HEK293 (cell line): ENCODE measurements around the gene KLK1.
A peak's percentile ranks its signal among the peaks of the same experiment; 100 is the strongest.

Experiments used
- KLF10 ChIP-seq: fragments of 450-650 bp; IDR thresholded peaks from 2 replicates; pipeline ENCODE4 v1.5.1; 2018; ENCODE audit warnings: missing biosample characterization, mild to moderate bottlenecking, missing genetic modification characterization
- MZF1 ChIP-seq: fragments of 450-650 bp; formaldehyde crosslinking; IDR thresholded peaks from 2 replicates; pipeline ENCODE4 v1.5.1; 2017; ENCODE audit warnings: missing biosample characterization, missing genetic modification characterization, borderline replicate concordance
- OVOL3 ChIP-seq: fragments of 450-650 bp; formaldehyde crosslinking; IDR thresholded peaks from 2 replicates; pipeline ENCODE4 v1.5.1; 2016; ENCODE audit warnings: missing biosample characterization, missing genetic modification characterization
- PRDM1 ChIP-seq: fragments of 450-650 bp; formaldehyde crosslinking; IDR thresholded peaks from 2 replicates; pipeline ENCODE4; 2016; ENCODE audit warnings: missing biosample characterization, missing genetic modification characterization
- SP2 ChIP-seq: fragments of 450-650 bp; formaldehyde crosslinking; IDR thresholded peaks from 2 replicates; pipeline ENCODE4 v1.5.1; 2016; ENCODE audit warnings: missing biosample characterization, missing genetic modification characterization
- TRIM28 ChIP-seq: IDR thresholded peaks from 2 replicates; pipeline ENCODE4 v1.6.1; 2011; ENCODE audit warnings: low read length, control low read depth, borderline replicate concordance
- YY1 ChIP-seq: fragments of 450-650 bp; formaldehyde crosslinking; IDR thresholded peaks from 2 replicates; pipeline ENCODE4 v1.5.1; 2018; ENCODE audit warnings: missing biosample characterization, missing genetic modification characterization
- ZBTB1 ChIP-seq: fragments of 450-650 bp; formaldehyde crosslinking; IDR thresholded peaks from 2 replicates; pipeline ENCODE4 v1.5.1; 2016; ENCODE audit warnings: missing biosample characterization, missing genetic modification characterization
- ZBTB17 ChIP-seq: fragments of 450-650 bp; formaldehyde crosslinking; IDR thresholded peaks from 2 replicates; pipeline ENCODE4 v1.5.1; 2016; ENCODE audit warnings: missing biosample characterization, missing genetic modification characterization
- ZBTB21 ChIP-seq: fragments of 450-650 bp; formaldehyde crosslinking; IDR thresholded peaks from 2 replicates; pipeline ENCODE4 v1.5.1; 2017; ENCODE audit warnings: missing biosample characterization, missing genetic modification characterization
- ZFHX2 ChIP-seq: fragments of 450-650 bp; formaldehyde crosslinking; conservative IDR thresholded peaks from 2 replicates; pipeline ENCODE4 v1.5.1; 2016; ENCODE audit warnings: missing biosample characterization, missing genetic modification characterization
- ZFP41 ChIP-seq: fragments of 450-650 bp; formaldehyde crosslinking; IDR thresholded peaks from 2 replicates; pipeline ENCODE4 v1.5.1; 2016; ENCODE audit warnings: missing biosample characterization, missing genetic modification characterization, borderline replicate concordance
- ZNF121 ChIP-seq: fragments of 450-650 bp; formaldehyde crosslinking; IDR thresholded peaks from 2 replicates; pipeline ENCODE4 v1.5.1; 2016; ENCODE audit warnings: missing biosample characterization, missing genetic modification characterization
- ZNF132 ChIP-seq: fragments of 450-650 bp; formaldehyde crosslinking; IDR thresholded peaks from 2 replicates; pipeline ENCODE4 v1.5.1; 2017; ENCODE audit warnings: missing biosample characterization, missing genetic modification characterization, borderline replicate concordance
- ZNF146 ChIP-seq: fragments of 450-650 bp; formaldehyde crosslinking; IDR thresholded peaks from 2 replicates; pipeline ENCODE4 v1.5.1; 2016; ENCODE audit warnings: missing biosample characterization, missing genetic modification characterization
- ZNF169 ChIP-seq: fragments of 450-650 bp; formaldehyde crosslinking; IDR thresholded peaks from 2 replicates; pipeline ENCODE4 v1.5.1; 2016; ENCODE audit warnings: missing biosample characterization, missing genetic modification characterization
- ZNF214 ChIP-seq: fragments of 450-650 bp; formaldehyde crosslinking; IDR thresholded peaks from 2 replicates; pipeline ENCODE4 v1.5.1; 2017; ENCODE audit warnings: missing biosample characterization, mild to moderate bottlenecking, missing genetic modification characterization, borderline replicate concordance
- ZNF221 ChIP-seq: fragments of 450-650 bp; formaldehyde crosslinking; IDR thresholded peaks from 2 replicates; pipeline ENCODE4 v1.5.1; 2017; ENCODE audit warnings: missing biosample characterization, missing genetic modification characterization, borderline replicate concordance
- ZNF248 ChIP-seq: fragments of 450-650 bp; formaldehyde crosslinking; IDR thresholded peaks from 2 replicates; pipeline ENCODE4 v1.5.1; 2017; ENCODE audit warnings: missing biosample characterization, missing genetic modification characterization
- ZNF366 ChIP-seq: fragments of 450-650 bp; formaldehyde crosslinking; conservative IDR thresholded peaks from 2 replicates; pipeline ENCODE4 v1.5.1; 2016; ENCODE audit warnings: missing biosample characterization, missing genetic modification characterization
- ZNF37A ChIP-seq: fragments of 450-650 bp; IDR thresholded peaks from 2 replicates; pipeline ENCODE4 v1.5.1; 2018; ENCODE audit warnings: missing biosample characterization, missing genetic modification characterization
- ZNF426 ChIP-seq: fragments of 450-650 bp; formaldehyde crosslinking; IDR thresholded peaks from 2 replicates; pipeline ENCODE4 v1.5.1; 2017; ENCODE audit warnings: missing biosample characterization, missing genetic modification characterization, mild to moderate bottlenecking, inconsistent platforms, moderate library complexity
- ZNF433 ChIP-seq: fragments of 450-650 bp; formaldehyde crosslinking; IDR thresholded peaks from 2 replicates; pipeline ENCODE4 v1.5.1; 2016; ENCODE audit warnings: missing biosample characterization, missing genetic modification characterization, low read depth
- ZNF560 ChIP-seq: fragments of 450-650 bp; formaldehyde crosslinking; IDR thresholded peaks from 2 replicates; pipeline ENCODE4 v1.5.1; 2017; ENCODE audit warnings: missing biosample characterization, missing genetic modification characterization, borderline replicate concordance
- ZNF660 ChIP-seq: fragments of 450-650 bp; IDR thresholded peaks from 2 replicates; pipeline ENCODE4 v1.5.1; 2018; ENCODE audit warnings: missing biosample characterization, mild to moderate bottlenecking, missing genetic modification characterization
- ZNF664 ChIP-seq: fragments of 450-650 bp; formaldehyde crosslinking; IDR thresholded peaks from 2 replicates; pipeline ENCODE4 v1.5.1; 2016; ENCODE audit warnings: missing biosample characterization, missing genetic modification characterization
- ZNF777 ChIP-seq: fragments of 450-650 bp; formaldehyde crosslinking; IDR thresholded peaks from 2 replicates; pipeline ENCODE4 v1.5.1; 2017; ENCODE audit warnings: missing biosample characterization, missing genetic modification characterization, borderline replicate concordance
- ZNF785 ChIP-seq: fragments of 450-650 bp; formaldehyde crosslinking; IDR thresholded peaks from 2 replicates; pipeline ENCODE4 v1.5.1; 2016; ENCODE audit warnings: missing biosample characterization, missing genetic modification characterization
- ZNF843 ChIP-seq: fragments of 450-650 bp; formaldehyde crosslinking; IDR thresholded peaks from 2 replicates; pipeline ENCODE4 v1.5.1; 2016; ENCODE audit warnings: missing biosample characterization, missing genetic modification characterization
- ZXDB ChIP-seq: fragments of 450-650 bp; formaldehyde crosslinking; IDR thresholded peaks from 2 replicates; pipeline ENCODE4 v1.5.1; 2016; ENCODE audit warnings: missing biosample characterization, missing genetic modification characterization
- TF ChIP-seq, protein P1 (sequence below): fragments of 450-650 bp; formaldehyde crosslinking; IDR thresholded peaks from 2 replicates; pipeline ENCODE4 v1.5.1; 2017; ENCODE audit warnings: missing biosample characterization, missing genetic modification characterization
- TF ChIP-seq, protein P2 (sequence below): fragments of 450-650 bp; formaldehyde crosslinking; IDR thresholded peaks from 2 replicates; pipeline ENCODE4; 2016; ENCODE audit warnings: missing biosample characterization, missing genetic modification characterization
- TF ChIP-seq, protein P3 (sequence below): fragments of 450-650 bp; formaldehyde crosslinking; IDR thresholded peaks from 2 replicates; pipeline ENCODE4 v1.5.1; 2016; ENCODE audit warnings: missing biosample characterization, missing genetic modification characterization, borderline replicate concordance
- TF ChIP-seq, protein P4 (sequence below): fragments of 450-650 bp; formaldehyde crosslinking; IDR thresholded peaks from 2 replicates; pipeline ENCODE4 v1.5.1; 2016; ENCODE audit warnings: missing biosample characterization, missing genetic modification characterization

The KLK1 gene

DNA sequence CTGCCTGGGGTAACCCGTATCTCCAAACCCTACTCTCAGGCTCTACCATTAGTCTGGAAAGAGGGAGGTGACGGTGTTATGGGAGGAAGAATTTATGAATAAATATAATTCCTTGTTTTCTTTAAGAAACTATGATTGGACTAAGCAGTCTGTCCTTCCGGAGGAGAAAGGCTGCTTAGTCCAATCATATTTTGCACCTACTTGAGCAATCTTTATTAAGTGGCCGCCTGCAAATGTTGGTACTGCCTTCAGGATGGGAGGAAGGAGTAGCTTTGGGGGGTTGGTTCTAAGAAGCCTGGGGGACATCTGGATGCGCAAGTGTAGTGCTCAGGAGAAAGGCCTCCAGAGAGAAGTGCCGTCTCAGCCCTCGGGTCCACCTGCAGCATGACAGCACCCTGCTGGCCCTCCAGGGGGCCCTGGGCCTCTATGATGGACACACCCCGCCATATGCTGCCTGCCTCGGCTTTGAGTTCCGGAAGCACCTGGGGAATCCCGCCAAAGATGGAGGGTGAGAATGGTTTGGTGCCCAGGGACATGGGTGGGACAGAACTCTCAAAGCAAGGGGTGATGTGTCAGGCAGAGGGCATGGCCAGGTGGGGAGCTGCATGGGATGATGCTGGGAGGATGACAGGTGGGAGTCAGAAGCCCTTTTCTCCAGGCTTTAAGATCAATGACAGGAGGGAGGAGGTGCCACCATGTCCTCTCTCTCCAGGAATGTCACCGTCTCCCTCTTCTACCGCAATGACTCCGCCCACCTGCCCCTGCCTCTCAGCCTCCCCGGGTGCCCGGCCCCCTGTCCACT, 29.3 kb downstream of the KLK1 start (continued):
- TF ChIP-seq, protein P1, sequence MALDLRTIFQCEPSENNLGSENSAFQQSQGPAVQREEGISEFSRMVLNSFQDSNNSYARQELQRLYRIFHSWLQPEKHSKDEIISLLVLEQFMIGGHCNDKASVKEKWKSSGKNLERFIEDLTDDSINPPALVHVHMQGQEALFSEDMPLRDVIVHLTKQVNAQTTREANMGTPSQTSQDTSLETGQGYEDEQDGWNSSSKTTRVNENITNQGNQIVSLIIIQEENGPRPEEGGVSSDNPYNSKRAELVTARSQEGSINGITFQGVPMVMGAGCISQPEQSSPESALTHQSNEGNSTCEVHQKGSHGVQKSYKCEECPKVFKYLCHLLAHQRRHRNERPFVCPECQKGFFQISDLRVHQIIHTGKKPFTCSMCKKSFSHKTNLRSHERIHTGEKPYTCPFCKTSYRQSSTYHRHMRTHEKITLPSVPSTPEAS (tag by site-specific recombination), result no peak
- TF ChIP-seq OVOL3 (tag by site-specific recombination) (peak; percentile 26; the same call in 1 of the 2 replicates), ZBTB1 (no peak), ZNF248 (no peak), ZNF777 (tag by site-specific recombination) (no peak), ZNF121 (tag by site-specific recombination) (no peak), ZNF843 (peak; percentile 65; the same call in 1 of the 2 replicates), ZFP41 (no peak), YY1 (tag by site-specific recombination) (peak; percentile 48; the same call in 1 of the 2 replicates), ZXDB (tag by site-specific recombination) (no peak; the same call in 1 of the 2 replicates), ZNF426 (tag by site-specific recombination) (no peak), ZNF37A (tag by site-specific recombination) (no peak), ZBTB17 (tag by site-specific recombination) (no peak), ZNF366 (tag by site-specific recombination) (peak; percentile 53; the same call in 1 of the 2 replicates), ZNF433 (tag by site-specific recombination) (no peak), ZNF221 (no peak), TRIM28 (no peak), ZNF132 (tag by site-specific recombination) (no peak), MZF1 (tag by site-specific recombination) (no peak; the same call in 1 of the 2 replicates), ZFHX2 (tag by site-specific recombination) (peak; percentile 64; the same call in 1 of the 2 replicates), ZNF169 (no peak), ZNF214 (no peak), ZBTB21 (tag by site-specific recombination) (no peak), ZNF664 (no peak), KLF10 (tag by site-specific recombination) (no peak), ZNF146 (0 out of 2 replicates have a peak, but pooled peaks have one; percentile 3), ZNF785 (0 out of 2 replicates have a peak, but pooled peaks have one; percentile 8), ZNF560 (tag by site-specific recombination) (no peak), SP2 (tag by site-specific recombination) (peak; percentile 29), ZNF660 (tag by site-specific recombination) (no peak; the same call in 1 of the 2 replicates), PRDM1 (tag by site-specific recombination) (no peak)
- TF ChIP-seq, protein P2, sequence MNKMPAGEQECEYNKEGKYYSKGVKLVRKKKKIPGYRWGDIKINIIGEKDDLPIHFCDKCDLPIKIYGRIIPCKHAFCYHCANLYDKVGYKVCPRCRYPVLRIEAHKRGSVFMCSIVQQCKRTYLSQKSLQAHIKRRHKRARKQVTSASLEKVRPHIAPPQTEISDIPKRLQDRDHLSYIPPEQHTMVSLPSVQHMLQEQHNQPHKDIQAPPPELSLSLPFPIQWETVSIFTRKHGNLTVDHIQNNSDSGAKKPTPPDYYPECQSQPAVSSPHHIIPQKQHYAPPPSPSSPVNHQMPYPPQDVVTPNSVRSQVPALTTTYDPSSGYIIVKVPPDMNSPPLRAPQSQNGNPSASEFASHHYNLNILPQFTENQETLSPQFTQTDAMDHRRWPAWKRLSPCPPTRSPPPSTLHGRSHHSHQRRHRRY (tag by site-specific recombination), result peak; percentile 34; the same call in 1 of the 2 replicates
- TF ChIP-seq, protein P3, sequence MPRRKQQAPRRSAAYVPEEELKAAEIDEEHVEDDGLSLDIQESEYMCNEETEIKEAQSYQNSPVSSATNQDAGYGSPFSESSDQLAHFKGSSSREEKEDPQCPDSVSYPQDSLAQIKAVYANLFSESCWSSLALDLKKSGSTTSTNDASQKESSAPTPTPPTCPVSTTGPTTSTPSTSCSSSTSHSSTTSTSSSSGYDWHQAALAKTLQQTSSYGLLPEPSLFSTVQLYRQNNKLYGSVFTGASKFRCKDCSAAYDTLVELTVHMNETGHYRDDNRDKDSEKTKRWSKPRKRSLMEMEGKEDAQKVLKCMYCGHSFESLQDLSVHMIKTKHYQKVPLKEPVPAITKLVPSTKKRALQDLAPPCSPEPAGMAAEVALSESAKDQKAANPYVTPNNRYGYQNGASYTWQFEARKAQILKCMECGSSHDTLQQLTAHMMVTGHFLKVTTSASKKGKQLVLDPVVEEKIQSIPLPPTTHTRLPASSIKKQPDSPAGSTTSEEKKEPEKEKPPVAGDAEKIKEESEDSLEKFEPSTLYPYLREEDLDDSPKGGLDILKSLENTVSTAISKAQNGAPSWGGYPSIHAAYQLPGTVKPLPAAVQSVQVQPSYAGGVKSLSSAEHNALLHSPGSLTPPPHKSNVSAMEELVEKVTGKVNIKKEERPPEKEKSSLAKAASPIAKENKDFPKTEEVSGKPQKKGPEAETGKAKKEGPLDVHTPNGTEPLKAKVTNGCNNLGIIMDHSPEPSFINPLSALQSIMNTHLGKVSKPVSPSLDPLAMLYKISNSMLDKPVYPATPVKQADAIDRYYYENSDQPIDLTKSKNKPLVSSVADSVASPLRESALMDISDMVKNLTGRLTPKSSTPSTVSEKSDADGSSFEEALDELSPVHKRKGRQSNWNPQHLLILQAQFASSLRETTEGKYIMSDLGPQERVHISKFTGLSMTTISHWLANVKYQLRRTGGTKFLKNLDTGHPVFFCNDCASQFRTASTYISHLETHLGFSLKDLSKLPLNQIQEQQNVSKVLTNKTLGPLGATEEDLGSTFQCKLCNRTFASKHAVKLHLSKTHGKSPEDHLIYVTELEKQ (tag by site-specific recombination), result no peak
- TF ChIP-seq, protein P4, sequence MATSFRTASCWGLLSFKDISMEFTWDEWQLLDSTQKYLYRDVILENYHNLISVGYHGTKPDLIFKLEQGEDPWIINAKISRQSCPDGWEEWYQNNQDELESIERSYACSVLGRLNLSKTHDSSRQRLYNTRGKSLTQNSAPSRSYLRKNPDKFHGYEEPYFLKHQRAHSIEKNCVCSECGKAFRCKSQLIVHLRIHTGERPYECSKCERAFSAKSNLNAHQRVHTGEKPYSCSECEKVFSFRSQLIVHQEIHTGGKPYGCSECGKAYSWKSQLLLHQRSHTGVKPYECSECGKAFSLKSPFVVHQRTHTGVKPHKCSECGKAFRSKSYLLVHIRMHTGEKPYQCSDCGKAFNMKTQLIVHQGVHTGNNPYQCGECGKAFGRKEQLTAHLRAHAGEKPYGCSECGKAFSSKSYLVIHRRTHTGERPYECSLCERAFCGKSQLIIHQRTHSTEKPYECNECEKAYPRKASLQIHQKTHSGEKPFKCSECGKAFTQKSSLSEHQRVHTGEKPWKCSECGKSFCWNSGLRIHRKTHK (tag by site-specific recombination), result no peak
